Measurements from ENCODE around the gene ZDHHC11B.
"Not testable (repeated sequence)": the region's sequence is repeated elsewhere in the genome, so short reads cannot be mapped to it uniquely, and the experiment has no call there.

The ZDHHC11B gene

DNA sequence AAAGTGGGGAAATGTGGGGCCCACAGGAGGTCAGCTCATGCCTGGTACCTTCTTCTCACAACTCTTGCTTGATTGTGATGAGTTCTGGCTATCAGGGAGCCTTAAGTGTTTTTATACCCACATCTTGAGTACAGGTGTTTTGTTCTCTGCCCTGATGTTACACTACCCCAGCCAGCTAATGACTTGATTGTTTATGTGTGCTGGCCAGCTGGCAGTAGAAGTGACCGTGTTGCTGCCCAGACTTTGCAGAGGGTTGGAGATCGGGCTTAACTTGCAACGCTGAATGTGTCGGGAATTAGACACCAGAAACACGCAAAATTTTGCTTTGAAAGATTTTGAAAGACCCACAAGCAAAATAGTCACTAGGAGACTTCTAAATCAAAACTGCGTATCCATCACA is 16.9 kb upstream of the ZDHHC11B start:
- H3K27ac ChIP-seq (replicated peaks), result no peak overlapping the region
- no peak for DNase-seq (ENCODE audit: low read depth in 1 of 2, low spot score in 1 of 2)
- no peak overlapping the region for H3K4me3 ChIP-seq (replicated peaks; ENCODE audit: insufficient read depth, low read length)
- H3K27me3 ChIP-seq (ENCODE audit: insufficient read depth, poor library complexity, severe bottlenecking), result peaks cover 2% of the 10 kb centered on the region
- TF ChIP-seq, protein P1, sequence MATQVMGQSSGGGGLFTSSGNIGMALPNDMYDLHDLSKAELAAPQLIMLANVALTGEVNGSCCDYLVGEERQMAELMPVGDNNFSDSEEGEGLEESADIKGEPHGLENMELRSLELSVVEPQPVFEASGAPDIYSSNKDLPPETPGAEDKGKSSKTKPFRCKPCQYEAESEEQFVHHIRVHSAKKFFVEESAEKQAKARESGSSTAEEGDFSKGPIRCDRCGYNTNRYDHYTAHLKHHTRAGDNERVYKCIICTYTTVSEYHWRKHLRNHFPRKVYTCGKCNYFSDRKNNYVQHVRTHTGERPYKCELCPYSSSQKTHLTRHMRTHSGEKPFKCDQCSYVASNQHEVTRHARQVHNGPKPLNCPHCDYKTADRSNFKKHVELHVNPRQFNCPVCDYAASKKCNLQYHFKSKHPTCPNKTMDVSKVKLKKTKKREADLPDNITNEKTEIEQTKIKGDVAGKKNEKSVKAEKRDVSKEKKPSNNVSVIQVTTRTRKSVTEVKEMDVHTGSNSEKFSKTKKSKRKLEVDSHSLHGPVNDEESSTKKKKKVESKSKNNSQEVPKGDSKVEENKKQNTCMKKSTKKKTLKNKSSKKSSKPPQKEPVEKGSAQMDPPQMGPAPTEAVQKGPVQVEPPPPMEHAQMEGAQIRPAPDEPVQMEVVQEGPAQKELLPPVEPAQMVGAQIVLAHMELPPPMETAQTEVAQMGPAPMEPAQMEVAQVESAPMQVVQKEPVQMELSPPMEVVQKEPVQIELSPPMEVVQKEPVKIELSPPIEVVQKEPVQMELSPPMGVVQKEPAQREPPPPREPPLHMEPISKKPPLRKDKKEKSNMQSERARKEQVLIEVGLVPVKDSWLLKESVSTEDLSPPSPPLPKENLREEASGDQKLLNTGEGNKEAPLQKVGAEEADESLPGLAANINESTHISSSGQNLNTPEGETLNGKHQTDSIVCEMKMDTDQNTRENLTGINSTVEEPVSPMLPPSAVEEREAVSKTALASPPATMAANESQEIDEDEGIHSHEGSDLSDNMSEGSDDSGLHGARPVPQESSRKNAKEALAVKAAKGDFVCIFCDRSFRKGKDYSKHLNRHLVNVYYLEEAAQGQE (IDR thresholded peaks at IDR 0.05; ENCODE audit: insufficient replicate concordance, low read depth), result no peak
- TF ChIP-seq GABPA (IDR thresholded peaks at IDR 0.05; ENCODE audit: low read depth) (no peak), SPI1 (IDR thresholded peaks at IDR 0.05; ENCODE audit: borderline replicate concordance, low read depth) (no peak), POLR2AphosphoS5 (IDR thresholded peaks at IDR 0.05; ENCODE audit: low read depth) (no peak)
- TF ChIP-seq, protein P2, sequence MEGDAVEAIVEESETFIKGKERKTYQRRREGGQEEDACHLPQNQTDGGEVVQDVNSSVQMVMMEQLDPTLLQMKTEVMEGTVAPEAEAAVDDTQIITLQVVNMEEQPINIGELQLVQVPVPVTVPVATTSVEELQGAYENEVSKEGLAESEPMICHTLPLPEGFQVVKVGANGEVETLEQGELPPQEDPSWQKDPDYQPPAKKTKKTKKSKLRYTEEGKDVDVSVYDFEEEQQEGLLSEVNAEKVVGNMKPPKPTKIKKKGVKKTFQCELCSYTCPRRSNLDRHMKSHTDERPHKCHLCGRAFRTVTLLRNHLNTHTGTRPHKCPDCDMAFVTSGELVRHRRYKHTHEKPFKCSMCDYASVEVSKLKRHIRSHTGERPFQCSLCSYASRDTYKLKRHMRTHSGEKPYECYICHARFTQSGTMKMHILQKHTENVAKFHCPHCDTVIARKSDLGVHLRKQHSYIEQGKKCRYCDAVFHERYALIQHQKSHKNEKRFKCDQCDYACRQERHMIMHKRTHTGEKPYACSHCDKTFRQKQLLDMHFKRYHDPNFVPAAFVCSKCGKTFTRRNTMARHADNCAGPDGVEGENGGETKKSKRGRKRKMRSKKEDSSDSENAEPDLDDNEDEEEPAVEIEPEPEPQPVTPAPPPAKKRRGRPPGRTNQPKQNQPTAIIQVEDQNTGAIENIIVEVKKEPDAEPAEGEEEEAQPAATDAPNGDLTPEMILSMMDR (IDR thresholded peaks at IDR 0.05; ENCODE audit: insufficient read depth, low read length), result no peak

- DNase-seq (ENCODE audit: low read depth in 1 of 2, low spot score in 1 of 2); H3K4me3 ChIP-seq (replicated peaks; ENCODE audit: insufficient read depth, low read length); H3K27me3 ChIP-seq (ENCODE audit: insufficient read depth, poor library complexity, severe bottlenecking); H3K27ac ChIP-seq (replicated peaks): not testable (repeated sequence)
These were observed 16.5 kb upstream of the ZDHHC11B start for GRCh38 chr5:801055-801454.

DNA sequence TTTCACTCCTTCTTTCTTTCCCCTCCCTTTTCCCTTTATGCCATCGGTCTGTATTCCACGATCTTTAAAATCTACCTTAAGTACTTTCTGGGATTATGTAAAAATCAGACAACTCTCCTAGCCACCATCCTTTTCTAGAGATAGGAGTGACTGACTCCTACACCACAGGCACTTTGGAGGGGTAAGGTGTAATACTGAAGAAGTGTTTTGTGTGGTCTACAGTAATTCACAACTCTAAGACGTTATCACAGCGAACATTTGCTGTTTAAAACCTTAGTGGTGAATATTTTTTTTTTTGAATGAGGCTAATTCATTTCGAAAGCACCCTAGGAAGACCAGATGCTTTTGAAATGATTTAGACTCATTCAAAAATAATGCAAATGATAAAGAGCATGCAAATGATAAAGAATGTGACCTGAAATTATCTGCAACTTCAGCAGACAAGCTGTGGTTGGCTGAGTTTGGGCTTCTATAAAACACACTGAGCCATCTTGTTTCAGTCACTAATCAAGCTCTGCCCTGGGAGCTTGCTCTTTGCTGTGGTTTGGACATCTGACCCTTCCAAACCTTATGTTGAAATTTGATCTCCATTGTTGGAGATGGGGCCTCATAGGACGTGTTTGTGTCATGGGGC is 14.1 kb upstream of the ZDHHC11B start:
- H3K27ac ChIP-seq (replicated peaks); H3K27me3 ChIP-seq (ENCODE audit: insufficient read depth, poor library complexity, severe bottlenecking); H3K4me3 ChIP-seq (replicated peaks; ENCODE audit: insufficient read depth, low read length); DNase-seq (ENCODE audit: low read depth in 1 of 2, low spot score in 1 of 2): not testable (repeated sequence)

DNA sequence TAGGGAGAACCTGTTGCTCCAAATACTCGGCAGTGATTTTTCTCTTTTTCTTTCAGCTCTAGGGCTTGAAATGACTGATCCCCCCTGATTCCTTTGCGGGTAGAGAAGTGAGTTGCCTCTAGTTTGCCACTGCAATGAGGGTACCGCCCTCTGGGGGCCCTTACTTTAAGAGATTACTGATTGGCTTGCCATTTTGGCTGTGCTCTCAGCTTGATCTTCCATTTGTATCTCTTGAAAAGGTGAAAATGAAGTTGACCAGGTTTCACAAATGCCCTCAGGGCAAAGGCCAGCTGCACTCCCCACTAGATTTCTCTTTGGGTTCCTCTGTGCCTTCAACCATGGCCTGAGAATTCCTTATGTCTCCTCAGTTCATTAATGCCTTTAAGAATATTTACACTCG is 13.5 kb upstream of the ZDHHC11B start:
- H3K27me3 ChIP-seq (ENCODE audit: insufficient read depth, poor library complexity, severe bottlenecking); DNase-seq (ENCODE audit: low read depth in 1 of 2, low spot score in 1 of 2); H3K27ac ChIP-seq (replicated peaks); H3K4me3 ChIP-seq (replicated peaks; ENCODE audit: insufficient read depth, low read length): not testable (repeated sequence)

- H3K4me3 ChIP-seq (replicated peaks; ENCODE audit: insufficient read depth, low read length); H3K27ac ChIP-seq (replicated peaks); DNase-seq (ENCODE audit: low read depth in 1 of 2, low spot score in 1 of 2): not testable (repeated sequence)
- H3K27me3 ChIP-seq (ENCODE audit: insufficient read depth, poor library complexity, severe bottlenecking), result peaks cover 12% of the 10 kb centered on the region
These were observed 11.3 kb upstream of the ZDHHC11B start for GRCh38 chr5:795873-796272.

DNA sequence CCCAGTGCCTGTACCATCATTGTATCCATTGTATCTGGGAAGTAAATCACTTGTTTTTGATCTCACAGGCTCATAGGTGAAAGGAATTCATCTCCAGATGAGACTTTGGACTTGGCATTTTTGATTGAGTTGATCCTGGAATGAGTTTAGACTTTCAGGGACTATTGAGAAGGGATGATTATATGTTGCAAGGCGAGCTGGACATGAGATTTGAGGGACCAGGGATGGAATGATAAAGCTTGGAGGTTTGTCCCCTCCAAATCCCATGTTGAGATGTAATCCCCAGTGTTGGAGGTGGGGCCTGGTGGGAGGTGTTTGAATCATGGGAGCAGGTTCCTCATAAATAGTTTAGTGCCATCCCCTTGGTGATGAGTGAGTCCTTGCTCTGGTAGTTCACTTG is 10.4 kb upstream of the ZDHHC11B start:
- not testable (repeated sequence) for H3K27ac ChIP-seq (replicated peaks); DNase-seq (ENCODE audit: low read depth in 1 of 2, low spot score in 1 of 2); H3K4me3 ChIP-seq (replicated peaks; ENCODE audit: insufficient read depth, low read length)
- H3K27me3 ChIP-seq (ENCODE audit: insufficient read depth, poor library complexity, severe bottlenecking), result peaks cover 17% of the 10 kb centered on the region

- H3K4me3 ChIP-seq (replicated peaks; ENCODE audit: insufficient read depth, low read length); H3K27ac ChIP-seq (replicated peaks); DNase-seq (ENCODE audit: low read depth in 1 of 2, low spot score in 1 of 2): not testable (repeated sequence)
- peaks cover 20% of the 10 kb centered on the region for H3K27me3 ChIP-seq (ENCODE audit: insufficient read depth, poor library complexity, severe bottlenecking)
These were observed 4.2 kb upstream of the ZDHHC11B start for GRCh38 chr5:788703-789102.

- not testable (repeated sequence) for H3K4me3 ChIP-seq (replicated peaks; ENCODE audit: insufficient read depth, low read length); H3K27ac ChIP-seq (replicated peaks); DNase-seq (ENCODE audit: low read depth in 1 of 2, low spot score in 1 of 2)
- H3K27me3 ChIP-seq (ENCODE audit: insufficient read depth, poor library complexity, severe bottlenecking), result peaks cover 18% of the 10 kb centered on the region
These were observed 3.3 kb upstream of the ZDHHC11B start for GRCh38 chr5:787857-788233.

DNA sequence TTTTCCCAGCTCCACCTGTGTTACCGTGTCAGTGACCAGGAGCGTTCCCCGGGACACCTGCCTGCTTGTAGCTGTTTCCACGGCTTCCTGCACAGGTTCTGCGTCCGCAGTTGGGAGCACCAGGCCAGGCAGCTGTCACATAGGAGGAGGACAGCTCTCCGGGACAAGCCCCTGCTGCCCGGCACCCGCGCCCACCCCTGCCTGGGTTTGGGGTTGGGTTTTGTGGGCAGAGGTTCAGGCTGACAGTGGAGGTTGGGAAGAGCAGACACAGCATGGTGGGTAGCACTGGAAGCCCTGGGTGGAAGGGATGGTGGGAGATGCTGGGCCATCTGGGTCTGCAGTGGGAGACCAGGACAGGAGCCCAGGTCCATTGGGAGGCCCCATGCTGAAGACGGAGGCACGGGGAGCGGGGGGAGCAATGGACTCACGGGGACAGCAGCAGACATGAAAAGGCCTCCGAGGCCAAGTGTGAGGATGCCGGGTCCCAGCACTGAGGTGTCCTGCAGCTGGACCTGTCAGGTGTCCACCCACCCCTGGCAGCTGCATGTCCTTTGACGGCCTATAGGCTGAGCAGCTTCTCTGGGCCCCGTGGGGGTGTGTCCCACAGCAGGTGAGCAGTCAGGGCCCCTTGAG is 2.8 kb upstream of the ZDHHC11B start:
- peaks cover 18% of the 10 kb centered on the region for H3K27me3 ChIP-seq (ENCODE audit: insufficient read depth, poor library complexity, severe bottlenecking)
- H3K4me3 ChIP-seq (replicated peaks; ENCODE audit: insufficient read depth, low read length); DNase-seq (ENCODE audit: low read depth in 1 of 2, low spot score in 1 of 2); H3K27ac ChIP-seq (replicated peaks): not testable (repeated sequence)

- not testable (repeated sequence) for H3K27ac ChIP-seq (replicated peaks); DNase-seq (ENCODE audit: low read depth in 1 of 2, low spot score in 1 of 2); H3K27me3 ChIP-seq (ENCODE audit: insufficient read depth, poor library complexity, severe bottlenecking)
- peak overlapping the region; percentile 41; the same call in 1 of the 2 replicates for H3K4me3 ChIP-seq (replicated peaks; ENCODE audit: insufficient read depth, low read length)
These were observed 714 bp upstream of the ZDHHC11B start for GRCh38 chr5:785181-785705.

GRCh38 chr5:783881-784427 is 575 bp downstream of the ZDHHC11B start:
- DNase-seq (ENCODE audit: low read depth in 1 of 2, low spot score in 1 of 2), result peak in 1 of 2 experiments; percentile 48
- Histone ChIP-seq H3K4me3 (replicated peaks; ENCODE audit: insufficient read depth, low read length) (peak overlapping the region; percentile 41), H3K27ac (replicated peaks) (peak overlapping the region; percentile 61)
- not testable (repeated sequence) for H3K27me3 ChIP-seq (ENCODE audit: insufficient read depth, poor library complexity, severe bottlenecking)
